H1 (cell line): ENCODE data around the gene ADTRP.

Experiments used
- CTCF ChIP-seq, 3 experiments: IDR thresholded peaks; 1 replicate in 2 of 3; 2 replicates in 1 of 3; pipeline versions ENCODE4 v1.5.1 to v1.6.1; 2011; ENCODE audit warnings: low read length in 3 of 3, mild to moderate bottlenecking in 3 of 3, inconsistent platforms in 2 of 3, low read depth in 1 of 3, moderate library complexity in 1 of 3; ENCODE audit not compliant: insufficient read depth in 1 of 3; ENCODE audit errors: control extremely low read depth in 1 of 3
- EGR1 ChIP-seq: IDR thresholded peaks from 2 replicates; pipeline ENCODE4 v1.6.1; 2011; ENCODE audit warnings: low read depth, low read length, borderline replicate concordance
- GABPA ChIP-seq: IDR thresholded peaks from 2 replicates; pipeline ENCODE4 v1.6.1; 2011; ENCODE audit warnings: mild to moderate bottlenecking, low read length, moderate library complexity, borderline replicate concordance; ENCODE audit not compliant: insufficient read depth
- NRF1 ChIP-seq: IDR thresholded peaks from 2 replicates; pipeline ENCODE4 v1.6.1; 2011; ENCODE audit warnings: mild to moderate bottlenecking, low read depth, low read length, improper control_type of control experiment
- PHF8 ChIP-seq: fragments of 200-600 bp; sonication (generic); conservative IDR thresholded peaks from 2 replicates; pipeline ENCODE4 v1.7.1; 2012; ENCODE audit warnings: low read depth, mild to moderate bottlenecking, inconsistent platforms, low read length, moderate library complexity
- POLR2AphosphoS5 ChIP-seq: IDR thresholded peaks from 2 replicates; pipeline ENCODE4 v1.6.1; 2011; ENCODE audit warnings: low read depth, low read length
- SRF ChIP-seq: IDR thresholded peaks from 2 replicates; pipeline ENCODE4 v1.6.1; 2011; ENCODE audit warnings: mild to moderate bottlenecking, low read depth, low read length, moderate library complexity
- TAF1 ChIP-seq: IDR thresholded peaks from 2 replicates; pipeline ENCODE4 v1.6.1; 2011; ENCODE audit warnings: mild to moderate bottlenecking, low read depth, low read length
- TF ChIP-seq, protein P1 (sequence below): IDR thresholded peaks from 2 replicates; pipeline ENCODE4 v1.6.1; 2011; ENCODE audit warnings: low read length, improper control_type of control experiment

DNA sequence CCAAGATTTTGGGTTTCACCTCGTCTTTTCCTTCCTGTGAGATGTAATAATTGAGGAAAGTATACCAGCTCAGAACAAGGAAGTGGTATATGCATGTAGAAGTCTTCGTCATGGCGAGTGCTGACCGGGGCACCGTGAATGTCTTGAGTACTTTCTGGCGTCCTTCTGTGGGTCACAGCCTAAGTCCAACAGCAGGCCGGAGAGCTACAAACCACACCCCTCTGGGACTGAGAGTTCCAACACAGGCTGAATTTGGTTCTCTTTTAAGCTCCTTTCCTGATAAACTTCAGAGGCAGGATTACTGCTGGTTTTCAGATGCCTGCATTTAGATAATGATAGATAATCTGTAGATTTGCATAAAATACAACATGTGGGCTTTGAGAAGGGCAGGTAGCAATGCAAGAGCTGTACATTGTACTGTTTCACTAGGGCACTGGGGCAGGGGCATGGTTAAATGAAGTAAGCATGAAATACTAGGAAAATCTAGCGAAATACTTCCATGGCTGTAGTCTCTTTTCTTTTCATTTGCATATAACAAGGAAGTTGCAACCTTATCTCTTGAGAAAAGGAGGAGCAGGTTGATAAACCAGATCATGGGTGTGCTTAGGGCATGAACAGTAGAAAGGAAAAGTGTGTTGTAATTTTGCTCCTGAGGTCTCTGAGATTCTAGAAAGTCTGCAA, at the start of gene ADTRP:
- no peak for TF ChIP-seq EGR1
- TF ChIP-seq, protein P1, sequence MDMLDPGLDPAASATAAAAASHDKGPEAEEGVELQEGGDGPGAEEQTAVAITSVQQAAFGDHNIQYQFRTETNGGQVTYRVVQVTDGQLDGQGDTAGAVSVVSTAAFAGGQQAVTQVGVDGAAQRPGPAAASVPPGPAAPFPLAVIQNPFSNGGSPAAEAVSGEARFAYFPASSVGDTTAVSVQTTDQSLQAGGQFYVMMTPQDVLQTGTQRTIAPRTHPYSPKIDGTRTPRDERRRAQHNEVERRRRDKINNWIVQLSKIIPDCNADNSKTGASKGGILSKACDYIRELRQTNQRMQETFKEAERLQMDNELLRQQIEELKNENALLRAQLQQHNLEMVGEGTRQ: no peak
- TF ChIP-seq SRF: no peak
- no peak for TF ChIP-seq GABPA
- no peak for TF ChIP-seq TAF1
- no peak for TF ChIP-seq PHF8
- TF ChIP-seq CTCF (IDR thresholded peaks at IDR 0.05; ENCODE audit: control extremely low read depth in 1 of 3, insufficient read depth in 1 of 3, low read depth in 1 of 3, low read length in 3 of 3): no peak
- TF ChIP-seq NRF1: no peak
- no peak for TF ChIP-seq POLR2AphosphoS5
